ENCODE measurements around the gene SHROOM2. TPM values are rescaled to one million over a fixed set of nuclear protein-coding genes. Genes with fewer than 3 reads are reported as not detected.

The SHROOM2 gene
- total RNA-seq, 1 experiment from 2014 or later = 13.9 TPM

DNA sequence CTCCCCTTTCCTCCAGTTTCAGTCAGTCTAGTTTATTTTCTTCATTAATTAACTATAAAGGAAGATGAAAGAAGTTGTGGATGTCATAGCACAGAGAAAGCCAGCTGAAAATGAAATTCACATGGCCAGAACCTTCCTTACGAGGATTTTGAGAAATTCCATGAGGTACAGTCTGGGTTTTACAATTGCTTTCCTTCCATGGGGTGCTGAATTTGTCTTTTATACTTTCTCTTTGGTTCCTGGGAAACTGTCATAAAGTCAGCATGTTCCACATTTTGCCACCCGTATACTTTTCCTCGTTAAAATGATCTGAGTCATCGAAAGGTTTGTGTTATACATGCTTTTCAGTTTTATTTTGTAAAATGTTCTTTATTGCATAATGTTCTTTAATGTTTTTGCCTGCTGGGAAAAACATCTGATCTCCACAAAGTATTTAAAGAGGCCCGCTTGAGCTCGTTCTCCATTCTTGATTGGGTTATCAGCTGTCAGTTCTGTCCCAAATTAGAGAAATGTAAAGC lies 102.8 kb downstream of the SHROOM2 start:
- H2BK20ac ChIP-seq (ENCODE audit: low read depth, low read length, poor library complexity, severe bottlenecking) = no peak overlapping the region
- no peak overlapping the region for H2BK12ac ChIP-seq (ENCODE audit: insufficient read length, low read depth, low read length)
- H2AK5ac ChIP-seq (ENCODE audit: insufficient read length, low read length) = no peak overlapping the region
- H3K36me3 Mint-ChIP-seq (ENCODE audit: insufficient read depth in 1 of 3, low read depth in 3 of 3) = peaks cover 14 to 32% (median 25%) of the 10 kb centered on the region in 3 experiments; a peak in 6 of 7 replicates
- H4K20me1 ChIP-seq (ENCODE audit: control insufficient read depth, insufficient read depth, insufficient read length) = no peaks in the 10 kb centered on the region
- no peaks in the 10 kb centered on the region for H3K4me1 ChIP-seq (ENCODE audit: insufficient read depth, low read length)
- no peak overlapping the region for H2AFZ ChIP-seq (ENCODE audit: low read length)
- H3K56ac ChIP-seq (ENCODE audit: insufficient read length, low read depth, low read length) = no peak overlapping the region
- no peak overlapping the region for H3K18ac ChIP-seq (ENCODE audit: insufficient read length, low read depth, low read length)
- no peaks in the 10 kb centered on the region; the same call in none of the 2 replicates for H3K27me3 Mint-ChIP-seq (ENCODE audit: low read depth)
- no peak for DNase-seq
- no peaks in the 10 kb centered on the region for H3K79me1 ChIP-seq (ENCODE audit: insufficient read depth, low read depth, low read length, poor library complexity, severe bottlenecking)
- H4K91ac ChIP-seq (ENCODE audit: insufficient read length, low read depth, low read length) = no peak overlapping the region
- no peak overlapping the region for H3K4me2 ChIP-seq (ENCODE audit: insufficient read depth, insufficient read length, low read length)
- no peaks in the 10 kb centered on the region for H3K27me3 ChIP-seq (ENCODE audit: insufficient read depth, low read length)
- no peak overlapping the region for H4K5ac ChIP-seq (ENCODE audit: insufficient read length, low read depth, low read length)
- no peak overlapping the region for H4K8ac ChIP-seq (replicated peaks; ENCODE audit: insufficient read length, low read depth, low read length)
- H3K23me2 ChIP-seq (ENCODE audit: insufficient read length, low read depth, low read length, poor library complexity, severe bottlenecking) = no peaks in the 10 kb centered on the region
- H3K9ac ChIP-seq (ENCODE audit: extremely low read depth, insufficient read length, low read length) = no peak overlapping the region
- no peak overlapping the region for H3K23ac ChIP-seq (ENCODE audit: insufficient read length, low read depth, low read length)
- H3K4ac ChIP-seq (ENCODE audit: low read depth, low read length) = no peak overlapping the region
- WGBS (ENCODE audit: extremely low coverage, insufficient read length, low lambda C conversion rate) = no CpG with 5 or more reads among the region's 6 CpGs
- peaks cover 4 to 6% of the 10 kb centered on the region in 2 experiments for H3K4me1 Mint-ChIP-seq
- H3K27ac ChIP-seq (ENCODE audit: insufficient read length, low read depth, low read length) = no peak overlapping the region
- H3K14ac ChIP-seq (ENCODE audit: insufficient read depth, low read length) = no peak overlapping the region; the same call in 1 of the 2 replicates
- peaks cover 10 to 37% of the 10 kb centered on the region in 2 experiments for H3K9me3 Mint-ChIP-seq
- H3K4me3 Mint-ChIP-seq = no peak overlapping the region
- TF ChIP-seq, protein P1, sequence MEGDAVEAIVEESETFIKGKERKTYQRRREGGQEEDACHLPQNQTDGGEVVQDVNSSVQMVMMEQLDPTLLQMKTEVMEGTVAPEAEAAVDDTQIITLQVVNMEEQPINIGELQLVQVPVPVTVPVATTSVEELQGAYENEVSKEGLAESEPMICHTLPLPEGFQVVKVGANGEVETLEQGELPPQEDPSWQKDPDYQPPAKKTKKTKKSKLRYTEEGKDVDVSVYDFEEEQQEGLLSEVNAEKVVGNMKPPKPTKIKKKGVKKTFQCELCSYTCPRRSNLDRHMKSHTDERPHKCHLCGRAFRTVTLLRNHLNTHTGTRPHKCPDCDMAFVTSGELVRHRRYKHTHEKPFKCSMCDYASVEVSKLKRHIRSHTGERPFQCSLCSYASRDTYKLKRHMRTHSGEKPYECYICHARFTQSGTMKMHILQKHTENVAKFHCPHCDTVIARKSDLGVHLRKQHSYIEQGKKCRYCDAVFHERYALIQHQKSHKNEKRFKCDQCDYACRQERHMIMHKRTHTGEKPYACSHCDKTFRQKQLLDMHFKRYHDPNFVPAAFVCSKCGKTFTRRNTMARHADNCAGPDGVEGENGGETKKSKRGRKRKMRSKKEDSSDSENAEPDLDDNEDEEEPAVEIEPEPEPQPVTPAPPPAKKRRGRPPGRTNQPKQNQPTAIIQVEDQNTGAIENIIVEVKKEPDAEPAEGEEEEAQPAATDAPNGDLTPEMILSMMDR (conservative IDR thresholded peaks at IDR 0.05) = no peak
- no peak overlapping the region for H2BK5ac ChIP-seq (ENCODE audit: insufficient read length, low read length)
- H2BK15ac ChIP-seq (ENCODE audit: low read depth, low read length) = no peak overlapping the region
- H3K79me2 ChIP-seq (ENCODE audit: insufficient read depth, low read length) = no peaks in the 10 kb centered on the region
- H2BK120ac ChIP-seq (ENCODE audit: low read depth, low read length, poor library complexity, severe bottlenecking) = no peak overlapping the region
- no peak overlapping the region for H3T11ph ChIP-seq (ENCODE audit: low read length)
- H3K27ac Mint-ChIP-seq = no peak overlapping the region
- no peaks in the 10 kb centered on the region for H3K9me3 ChIP-seq (ENCODE audit: control insufficient read depth, low read depth, low read length)
